Activated CD4-positive, CD25-positive, alpha-beta regulatory T cell treated with anti-CD3 and anti-CD28 coated beads, Interleukin-2, amount 50 U/mL, for 16 hours (primary cell): ENCODE data around the gene EGR4.

Experiments
- DNase-seq: peaks from one replicate; pipeline ENCODE4 v3.0.0-alpha.2; 2020; ENCODE audit warnings: low read depth, low spot score

The EGR4 gene

DNA sequence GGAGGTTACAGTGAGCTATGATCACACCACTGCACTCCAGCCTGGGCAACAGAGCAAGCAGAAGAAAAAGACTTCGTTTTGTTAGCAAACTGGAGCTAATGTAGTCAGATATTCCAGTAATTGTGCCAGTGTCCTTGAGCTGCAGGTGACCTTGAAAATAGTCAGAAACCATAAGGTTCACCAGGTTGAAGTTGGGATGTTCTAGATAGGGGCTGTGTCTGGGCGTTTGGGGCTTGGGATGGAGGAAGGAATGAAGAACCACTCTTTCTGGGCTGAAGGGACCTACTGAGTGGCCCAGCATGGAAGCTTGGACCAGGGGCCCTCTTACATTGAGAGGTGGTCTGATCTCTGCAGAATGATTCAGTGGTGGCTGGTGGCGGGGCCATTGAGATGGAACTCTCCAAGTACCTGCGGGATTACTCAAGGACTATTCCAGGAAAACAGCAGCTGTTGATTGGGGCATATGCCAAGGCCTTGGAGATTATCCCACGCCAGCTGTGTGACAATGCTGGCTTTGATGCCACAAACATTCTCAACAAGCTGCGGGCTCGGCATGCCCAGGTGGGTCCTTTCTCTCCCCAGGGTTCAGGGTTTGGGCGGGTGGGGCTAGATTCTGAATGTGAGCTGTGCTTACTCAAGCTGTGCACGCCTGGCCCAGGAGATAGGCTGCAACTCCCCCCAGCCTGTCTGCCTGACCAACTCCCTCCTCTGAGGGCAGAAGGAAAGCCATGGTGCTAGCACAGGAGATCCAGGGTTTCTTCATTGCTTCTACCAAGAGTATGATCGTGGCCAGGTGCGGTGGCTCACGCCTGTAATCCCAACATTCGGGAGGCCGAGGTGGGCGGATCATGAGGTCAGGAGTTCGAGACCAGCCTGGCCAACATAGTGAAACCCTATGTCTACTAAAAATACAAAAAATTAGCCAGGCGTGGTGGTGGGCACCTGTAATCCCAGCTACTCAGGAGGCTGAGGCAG is 42.2 kb downstream of the EGR4 start:
- no peak for DNase-seq

DNA sequence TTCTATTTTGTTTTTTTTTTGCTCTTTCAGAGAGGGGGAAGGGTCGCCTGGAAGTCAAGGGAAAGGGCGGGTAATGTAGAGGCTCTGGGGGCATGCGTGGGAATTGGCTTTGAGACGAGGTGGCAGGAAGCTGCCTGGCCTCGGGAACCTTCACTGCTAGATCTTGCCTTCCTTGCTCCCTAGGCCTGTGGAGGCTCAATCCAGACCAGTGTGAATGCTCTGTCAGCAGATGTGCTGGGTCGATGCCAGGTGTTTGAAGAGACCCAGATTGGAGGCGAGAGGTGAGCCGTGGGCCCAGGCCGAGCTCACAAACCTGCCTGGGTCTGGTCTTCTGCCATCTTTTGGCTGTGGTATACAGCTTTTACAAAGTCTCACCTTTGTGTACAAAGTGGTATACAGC is 43.7 kb downstream of the EGR4 start:
- DNase-seq = no peak

DNA sequence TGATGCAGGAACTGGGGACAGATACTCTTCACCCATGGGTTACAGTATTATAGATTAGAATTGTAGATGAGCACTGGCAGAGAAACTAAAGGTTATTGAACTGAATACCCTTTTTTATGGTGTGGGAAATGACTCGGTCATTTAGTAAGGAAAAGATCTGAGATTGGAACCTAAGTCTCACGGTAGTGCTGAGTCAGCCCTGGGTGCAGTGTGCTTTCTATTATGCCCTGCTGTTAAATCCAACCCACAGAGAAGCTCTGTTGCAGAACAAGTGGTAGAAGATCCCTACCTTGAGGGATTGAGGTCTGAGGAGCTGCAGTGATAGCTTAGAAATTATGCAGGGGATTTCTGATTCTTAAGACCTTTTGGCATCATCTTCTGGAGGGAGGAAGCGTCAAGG is 46.5 kb downstream of the EGR4 start:
- DNase-seq = no peak

DNA sequence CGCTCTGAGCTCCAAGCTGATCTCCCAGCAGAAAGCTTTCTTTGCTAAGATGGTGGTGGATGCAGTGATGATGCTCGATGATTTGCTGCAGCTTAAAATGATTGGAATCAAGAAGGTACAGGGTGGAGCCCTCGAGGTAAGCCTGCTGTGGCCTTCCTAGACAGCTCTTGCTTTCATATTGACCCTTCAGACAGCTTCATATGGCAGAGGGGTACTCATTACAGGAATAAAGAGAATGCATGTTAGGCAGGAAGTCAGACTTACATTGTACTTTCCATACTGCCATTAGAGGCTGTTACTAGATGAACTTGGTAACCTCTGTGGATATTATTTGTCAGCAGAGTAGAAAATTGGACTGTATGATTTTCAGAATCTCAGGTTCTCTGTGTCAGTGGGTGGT is 48.8 kb downstream of the EGR4 start:
- DNase-seq = no peak

DNA sequence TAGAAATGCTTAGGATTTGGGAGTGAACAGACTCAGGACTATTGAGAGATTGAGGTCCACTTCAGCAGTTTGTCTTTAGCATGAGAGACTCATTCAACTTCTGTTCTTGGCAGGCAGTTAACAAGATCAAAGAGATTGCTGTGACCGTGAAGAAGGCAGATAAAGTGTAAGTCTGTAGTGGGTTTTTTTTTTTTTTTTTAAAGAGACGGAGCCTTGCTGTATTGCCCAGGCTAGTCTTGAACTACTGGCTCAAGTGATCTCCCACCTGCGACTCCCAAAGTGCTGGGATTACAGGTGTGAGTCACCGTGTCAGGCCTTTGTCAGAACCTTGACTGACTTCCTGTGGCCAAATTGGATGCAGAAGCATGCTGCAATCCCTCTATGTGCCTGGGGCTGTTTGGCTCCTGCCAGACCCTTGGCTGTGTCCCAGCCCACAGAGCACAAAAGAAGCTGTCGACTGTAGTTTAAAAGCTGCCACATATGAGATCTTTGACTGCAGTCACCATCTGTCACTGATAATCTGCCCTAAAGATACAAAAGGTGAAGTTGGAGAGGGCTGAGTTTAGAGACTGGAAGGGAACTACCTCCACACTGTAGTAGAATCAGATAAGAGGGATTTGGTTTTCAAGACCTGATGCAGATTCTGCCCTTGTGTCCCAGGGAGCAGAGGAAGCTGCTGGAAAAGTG is 49.3 kb downstream of the EGR4 start:
- no peak for DNase-seq
